ENCODE measurements around the gene SMCO2. TPM values are rescaled to one million over a fixed set of nuclear protein-coding genes. Genes with fewer than 3 reads are reported as not detected.
A peak's percentile ranks its signal among the peaks of the same experiment; 100 is the strongest.

Gene SMCO2
- total RNA-seq, 1 donor from 2014 or later: 0.20 TPM

DNA sequence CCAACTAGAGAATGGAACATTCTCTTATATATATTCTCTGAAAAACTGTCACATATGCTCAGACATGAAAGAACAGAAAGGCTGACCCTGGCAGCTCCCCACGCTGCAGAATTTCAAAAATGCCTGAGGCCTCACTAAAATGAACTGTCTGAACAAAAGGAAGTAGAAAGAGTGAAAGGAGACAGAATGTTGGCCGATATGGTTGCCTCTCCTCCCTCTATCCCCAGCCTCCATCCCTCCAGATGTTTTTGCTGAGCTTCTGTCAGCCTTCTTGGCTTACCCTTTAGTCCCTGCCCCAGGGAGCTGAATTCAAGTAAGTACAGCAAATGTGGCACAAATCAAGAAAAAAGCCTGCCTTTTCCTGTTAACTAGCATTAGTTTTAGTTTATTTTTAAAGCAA, 6.9 kb downstream of the SMCO2 start:
- DNase-seq (ENCODE audit: low read depth in 2 of 2): no peak

GRCh38 chr12:27455589-27455988, 9.1 kb downstream of the SMCO2 start:
- DNase-seq (ENCODE audit: low read depth in 2 of 2): no peak

GRCh38 chr12:27456618-27457017, 10.1 kb downstream of the SMCO2 start:
- no peak for DNase-seq (ENCODE audit: low read depth in 2 of 2)

DNA sequence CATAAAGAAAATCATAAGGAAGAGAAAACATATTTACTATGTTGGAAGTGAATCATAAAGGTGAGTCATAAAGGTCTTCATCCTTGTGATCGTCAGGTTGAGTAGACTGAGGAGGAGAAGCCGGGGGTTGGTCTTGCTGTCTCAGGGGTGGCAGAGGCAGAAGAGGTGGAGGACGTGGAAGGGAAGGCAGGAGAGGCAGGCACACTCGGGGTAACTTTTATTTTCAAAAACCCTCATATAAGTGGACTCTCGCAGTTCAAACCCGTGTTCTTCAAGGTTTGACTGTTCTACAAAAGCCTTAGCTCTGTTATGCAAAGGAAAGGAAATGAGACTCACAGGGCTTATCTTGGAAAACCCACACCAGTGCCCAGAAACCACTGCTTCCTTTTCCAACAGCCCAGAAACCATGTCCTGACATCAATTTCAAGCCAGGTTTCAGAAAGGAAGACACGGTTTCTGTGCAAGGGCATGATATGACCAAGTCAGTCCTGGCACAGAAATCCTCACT, 14.0 kb downstream of the SMCO2 start:
- DNase-seq (ENCODE audit: low read depth in 2 of 2): peak; percentile 34 to 91

GRCh38 chr12:27462151-27462694, 15.7 kb downstream of the SMCO2 start:
- DNase-seq (ENCODE audit: low read depth in 2 of 2): peak; percentile 47 to 93

- peak in 1 of 2 donors; percentile 23 for DNase-seq (ENCODE audit: low read depth in 2 of 2)
Observed at GRCh38 chr12:27462851-27463250, 16.3 kb downstream of the SMCO2 start.

DNA sequence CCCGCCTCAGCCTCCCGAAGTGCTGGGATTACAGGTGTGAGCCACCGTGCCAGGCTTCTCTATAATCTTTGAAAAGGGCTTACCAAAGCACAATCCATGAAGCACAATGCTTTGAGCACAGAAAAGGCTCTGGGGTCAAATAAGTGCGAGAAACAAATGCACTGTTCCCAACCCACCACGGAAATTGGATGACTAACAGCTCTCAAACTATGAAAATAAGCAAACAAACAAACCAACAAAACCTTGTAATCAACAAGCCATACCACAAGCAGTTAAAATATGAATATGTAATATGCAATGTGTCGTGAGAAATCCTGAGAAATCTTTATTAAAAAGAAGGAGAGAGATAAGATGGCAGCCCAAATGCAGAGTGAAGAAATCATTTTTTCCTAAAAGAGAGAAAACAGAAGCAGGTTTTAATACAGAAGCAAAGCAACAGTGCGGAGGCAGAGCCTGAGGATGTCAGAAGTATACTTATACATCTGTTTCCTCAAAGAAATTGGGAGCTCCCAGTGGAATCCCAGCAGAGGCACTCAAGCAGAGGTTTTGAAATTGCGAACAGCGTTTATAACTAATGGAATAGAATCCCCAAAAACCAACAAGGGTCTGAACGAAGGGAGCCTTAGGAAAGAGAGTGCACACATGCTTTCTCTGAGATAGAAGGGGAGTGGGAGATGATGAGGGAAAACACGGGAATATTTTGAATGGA, 17.1 kb downstream of the SMCO2 start:
- no peak for DNase-seq (ENCODE audit: low read depth in 2 of 2)

- no peak for DNase-seq (ENCODE audit: low read depth in 2 of 2)
Observed at GRCh38 chr12:27464220-27464554, 17.7 kb downstream of the SMCO2 start.

DNA sequence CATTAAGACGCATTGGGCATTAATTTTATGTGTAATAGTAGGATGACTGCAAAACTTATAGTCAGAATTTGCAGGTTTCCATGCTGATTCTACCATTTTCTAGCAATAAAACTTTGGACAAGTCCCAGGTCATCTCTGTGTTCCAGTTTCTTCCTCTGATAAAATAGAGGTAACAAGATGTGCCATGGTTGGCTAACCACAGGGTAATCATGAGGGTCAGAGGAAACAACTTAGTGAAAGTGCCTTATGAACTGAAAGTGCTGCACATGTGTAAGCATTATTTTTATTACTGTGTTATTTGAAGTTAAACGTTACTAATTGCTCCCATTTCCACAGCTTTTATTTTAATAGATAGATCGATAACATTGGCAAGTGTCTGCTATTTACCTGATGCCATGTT, 21.1 kb downstream of the SMCO2 start:
- no peak for DNase-seq (ENCODE audit: low read depth in 2 of 2)

DNA sequence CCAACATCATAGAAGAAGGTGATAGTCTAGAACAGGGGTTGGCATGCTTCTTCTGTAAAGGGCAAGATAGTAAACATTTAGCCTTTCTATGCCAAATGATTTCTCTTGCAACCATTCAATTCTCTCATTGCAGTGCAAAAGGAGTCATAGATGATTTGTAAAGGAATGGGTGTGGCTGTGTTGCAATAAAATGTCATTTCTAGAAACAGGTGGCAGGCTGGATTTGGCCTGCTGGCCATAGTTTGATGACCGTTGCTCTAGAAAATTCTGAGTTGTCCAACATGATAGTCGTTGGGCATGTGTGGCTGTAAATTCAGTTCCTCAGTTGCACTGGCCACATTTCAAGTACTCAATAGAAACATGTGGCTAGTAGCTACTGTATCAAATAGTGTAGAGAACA, 21.7 kb downstream of the SMCO2 start:
- DNase-seq (ENCODE audit: low read depth in 2 of 2): no peak

GRCh38 chr12:27469176-27469736, 22.7 kb downstream of the SMCO2 start:
- peak in 1 of 2 donors; percentile 55 for DNase-seq (ENCODE audit: low read depth in 2 of 2)

DNA sequence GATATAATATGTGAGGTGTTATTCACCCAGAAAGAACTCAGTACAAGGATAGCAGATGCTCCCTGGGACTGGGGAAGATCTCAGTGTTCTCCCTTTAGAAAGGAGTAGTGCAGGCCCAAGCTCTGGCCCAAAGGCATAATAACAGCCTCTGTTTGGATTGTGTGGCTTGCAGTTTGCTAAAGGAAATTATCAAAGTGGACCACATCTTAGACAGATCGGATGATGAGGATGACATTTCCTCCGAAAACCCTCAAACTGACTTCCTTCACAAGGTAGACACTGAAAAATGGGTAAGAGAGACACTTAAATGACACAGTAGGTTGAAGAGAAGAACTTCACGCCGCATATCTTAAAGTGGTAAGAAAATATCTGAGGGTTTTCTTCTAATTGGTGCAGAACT, 26.1 kb downstream of the SMCO2 start:
- no peak for DNase-seq (ENCODE audit: low read depth in 2 of 2)

DNA sequence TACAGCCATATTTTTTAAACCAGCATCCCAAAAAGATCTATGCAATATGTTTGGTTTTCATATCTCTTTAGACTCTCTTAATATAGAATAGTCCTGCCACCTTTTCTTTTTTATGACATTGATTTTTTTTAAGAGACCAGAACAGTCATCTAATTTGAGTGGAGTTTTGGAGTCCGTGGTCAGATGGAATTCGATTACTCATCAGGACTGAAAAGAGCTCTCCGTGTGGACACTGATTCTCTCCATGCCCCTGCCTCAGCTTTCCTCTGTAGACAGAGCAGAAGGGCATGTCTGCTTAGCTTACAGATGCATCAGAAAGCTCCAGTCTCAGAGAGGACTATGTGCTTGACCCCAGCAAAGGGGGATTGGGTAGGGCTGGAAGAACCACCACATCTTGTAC, 27.8 kb downstream of the SMCO2 start:
- peak in 1 of 2 donors; percentile 34 for DNase-seq (ENCODE audit: low read depth in 2 of 2)

DNA sequence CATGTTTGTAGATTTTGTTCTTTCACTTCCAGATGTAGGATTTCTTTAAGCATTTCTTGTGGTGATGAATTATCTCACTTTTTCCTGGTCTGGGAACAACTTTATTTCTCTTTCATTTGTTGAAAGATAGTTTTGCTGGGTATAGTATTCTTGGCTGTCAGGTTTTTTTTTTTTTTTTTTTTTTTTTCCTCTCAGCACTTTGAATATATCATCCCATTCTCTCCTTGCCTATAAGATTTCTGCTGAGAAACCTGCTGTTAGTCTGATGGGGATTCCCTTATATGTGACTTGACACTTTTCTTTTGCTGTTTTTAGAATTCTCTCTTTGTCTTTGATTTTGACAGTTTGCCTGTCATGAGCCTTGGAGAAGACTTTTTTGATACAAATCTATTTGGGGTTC, 30.5 kb downstream of the SMCO2 start:
- DNase-seq (ENCODE audit: low read depth in 2 of 2): no peak

GRCh38 chr12:27478949-27479348, 32.4 kb downstream of the SMCO2 start:
- no peak for DNase-seq (ENCODE audit: low read depth in 2 of 2)

GRCh38 chr12:27480016-27480415, 33.5 kb downstream of the SMCO2 start:
- DNase-seq (ENCODE audit: low read depth in 2 of 2): no peak

- no peak for DNase-seq (ENCODE audit: low read depth in 2 of 2)
Observed at GRCh38 chr12:27486961-27487360, 40.4 kb downstream of the SMCO2 start.

GRCh38 chr12:27488479-27488878, 41.9 kb downstream of the SMCO2 start:
- peak; percentile 27 to 29 for DNase-seq (ENCODE audit: low read depth in 2 of 2)

GRCh38 chr12:27491226-27491625, 44.7 kb downstream of the SMCO2 start:
- DNase-seq (ENCODE audit: low read depth in 2 of 2): no peak

- DNase-seq (ENCODE audit: low read depth in 2 of 2): no peak
Observed at GRCh38 chr12:27493260-27493940, 46.9 kb downstream of the SMCO2 start.

DNA sequence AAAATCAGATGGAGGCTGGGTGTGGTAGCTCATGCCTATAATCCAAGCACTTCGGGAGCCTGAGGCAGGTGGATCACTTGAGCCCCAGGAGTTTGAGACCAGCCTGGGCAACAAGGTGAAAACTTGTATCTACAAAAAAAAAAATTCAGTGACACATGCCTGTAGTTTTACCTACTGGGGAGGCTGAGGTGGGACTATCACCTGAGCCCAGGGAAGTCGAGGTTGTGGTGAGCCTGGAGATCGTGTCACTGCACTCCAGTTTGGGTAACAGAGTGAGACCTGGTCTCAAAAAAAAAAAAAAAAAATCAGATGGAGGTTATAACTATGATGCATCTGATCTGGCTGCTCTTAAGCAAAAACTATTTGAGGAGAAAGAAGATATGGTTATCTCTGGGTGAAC, 50.9 kb downstream of the SMCO2 start:
- DNase-seq (ENCODE audit: low read depth in 2 of 2): no peak

DNA sequence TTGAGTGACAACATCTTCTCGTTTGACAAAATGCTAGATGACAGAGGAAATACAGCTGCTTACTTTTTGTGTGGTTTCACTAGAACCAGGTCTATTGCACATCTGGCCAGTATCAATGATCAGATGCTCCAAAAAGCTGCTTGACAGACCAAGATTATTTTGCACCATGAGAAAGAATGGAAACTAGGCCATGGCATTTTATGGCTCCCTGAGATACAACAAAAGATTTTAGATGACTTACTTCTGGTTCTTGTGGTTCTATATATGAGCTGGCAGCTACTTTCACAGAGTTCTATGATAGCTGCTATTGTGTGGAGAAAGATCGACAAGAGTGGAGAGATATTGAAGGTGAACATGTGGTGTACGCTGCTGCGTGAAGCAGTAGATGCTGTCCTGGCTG, 51.6 kb downstream of the SMCO2 start:
- DNase-seq (ENCODE audit: low read depth in 2 of 2): no peak

- DNase-seq (ENCODE audit: low read depth in 2 of 2): no peak
Observed at GRCh38 chr12:27498761-27499160, 52.2 kb downstream of the SMCO2 start.
